ENCODE data around the gene APRT. TPM values are rescaled to one million over a fixed set of nuclear protein-coding genes. Genes with fewer than 3 reads are reported as not detected.

The APRT gene
- total and polyA plus RNA-seq, 4 experiments from 2014 or later: 171 to 624 (median 372) TPM

DNA sequence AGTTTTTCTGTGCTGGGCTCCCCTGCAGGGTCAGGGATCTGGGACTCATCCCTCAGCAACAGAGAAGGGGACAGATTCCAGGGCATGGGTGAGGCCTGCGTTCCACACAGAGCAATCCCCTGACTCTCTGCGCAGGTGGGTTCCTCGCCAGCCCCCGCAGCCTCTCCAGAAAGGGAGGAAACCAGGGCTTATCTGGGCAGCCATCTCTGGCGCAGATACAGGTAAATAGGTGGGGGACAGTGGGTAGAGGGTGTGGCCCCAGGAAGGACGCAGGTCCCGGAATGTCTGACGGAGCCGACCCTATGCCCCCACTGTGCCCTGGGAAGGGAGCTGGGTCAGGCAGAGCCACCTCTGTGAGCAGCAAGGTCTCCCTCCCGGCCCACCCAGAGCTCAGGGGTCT, 49.9 kb downstream of the APRT start:
- H3K4me1 Mint-ChIP-seq: peaks cover 22 to 68% (median 34%) of the 10 kb centered on the region in 4 donors
- POLR2A ChIA-PET (ENCODE audit: partially characterized antibody): interaction anchor here (1.1 to 2.7 kb wide), 2 partner anchors 20 to 95 kb away, joined by 3 to 18 read pairs; partner anchors contain the start of genes GALNS and TRAPPC2L
- intact Hi-C loops (cut with micrococcal nuclease): no loop called here
- DNase-seq: peak in 1 of 5 donors; percentile 33
- H3K36me3 ChIP-seq (ENCODE audit: insufficient read depth, low read length): no peaks in the 10 kb centered on the region
- H3K27ac Mint-ChIP-seq: no peak overlapping the region
- no peaks in the 10 kb centered on the region for H3K27me3 ChIP-seq (ENCODE audit: insufficient read depth, low read length)
- H3K9me3 Mint-ChIP-seq: no peaks in the 10 kb centered on the region
- H3K27me3 Mint-ChIP-seq: no peaks in the 10 kb centered on the region
- peaks cover 79% of the 10 kb centered on the region for H3K4me1 ChIP-seq (ENCODE audit: insufficient read depth, low read length)
- H3K4me3 ChIP-seq (ENCODE audit: low read length in 2 of 2): no peak overlapping the region
- H3K4me3 Mint-ChIP-seq: no peak overlapping the region
- H3K36me3 Mint-ChIP-seq: peaks cover 0 to 23% of the 10 kb centered on the region in 2 donors
- CTCF ChIA-PET (ENCODE audit: partially characterized antibody): interaction anchor here (1.6 to 3.3 kb wide), 2 partner anchors 17 to 19 kb away, joined by 5 to 10 read pairs; no protein-coding TSS in a partner anchor
- peak overlapping the region; percentile 3 for H3K27ac ChIP-seq (ENCODE audit: low read depth, low read length)
- H3K9me3 ChIP-seq (ENCODE audit: control insufficient read depth in 1 of 2, low read length in 2 of 2): no peaks in the 10 kb centered on the region

DNA sequence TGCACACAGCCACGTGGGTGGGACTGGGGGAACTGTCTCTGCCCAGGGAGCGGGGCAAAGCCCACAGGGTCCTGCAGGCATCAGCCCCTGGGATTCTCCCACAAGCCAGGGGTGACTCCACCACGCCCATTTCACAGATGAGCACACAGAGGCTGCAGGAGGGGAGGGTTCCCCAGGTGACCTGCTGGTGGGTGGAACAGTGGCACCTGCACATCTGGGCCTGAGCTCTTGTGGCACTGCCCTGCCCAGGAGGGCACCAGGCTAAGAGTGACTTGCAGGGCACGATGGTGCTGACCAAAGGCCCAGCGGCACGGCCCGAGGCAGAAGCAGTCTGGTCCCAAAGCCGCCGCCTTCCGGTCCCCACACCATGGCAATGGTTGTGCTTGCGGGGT, 50.6 kb downstream of the APRT start:
- Mint-ChIP-seq H3K27me3 (no peaks in the 10 kb centered on the region), H3K36me3 (peaks cover 0 to 22% of the 10 kb centered on the region in 2 donors), H3K9me3 (no peaks in the 10 kb centered on the region), H3K27ac (peak overlapping the region in 2 of 7 donors; percentile 41 to 78), H3K4me1 (peaks cover 21 to 63% (median 31%) of the 10 kb centered on the region in 4 donors), H3K4me3 (no peak overlapping the region)
- no peaks in the 10 kb centered on the region for H3K27me3 ChIP-seq (ENCODE audit: insufficient read depth, low read length)
- H3K36me3 ChIP-seq (ENCODE audit: insufficient read depth, low read length): no peaks in the 10 kb centered on the region
- H3K4me3 ChIP-seq (ENCODE audit: low read length in 2 of 2): no peak overlapping the region
- DNase-seq: no peak
- POLR2A ChIA-PET (ENCODE audit: partially characterized antibody): interaction anchor here (0.7 to 4.8 kb wide), 4 partner anchors 8 to 20 kb away, joined by 3 to 52 read pairs (median 12); no protein-coding TSS in a partner anchor
- no peaks in the 10 kb centered on the region for H3K9me3 ChIP-seq (ENCODE audit: control insufficient read depth in 1 of 2, low read length in 2 of 2)
- intact Hi-C loops (cut with micrococcal nuclease): no loop called here
- H3K4me1 ChIP-seq (ENCODE audit: insufficient read depth, low read length): peaks cover 72% of the 10 kb centered on the region
- no peak overlapping the region for H3K27ac ChIP-seq (ENCODE audit: low read depth, low read length)
- CTCF ChIA-PET (ENCODE audit: partially characterized antibody): interaction anchor here (3.2 to 5.4 kb wide), 2 partner anchors 16 to 24 kb away, joined by 24 to 40 read pairs; no protein-coding TSS in a partner anchor

DNA sequence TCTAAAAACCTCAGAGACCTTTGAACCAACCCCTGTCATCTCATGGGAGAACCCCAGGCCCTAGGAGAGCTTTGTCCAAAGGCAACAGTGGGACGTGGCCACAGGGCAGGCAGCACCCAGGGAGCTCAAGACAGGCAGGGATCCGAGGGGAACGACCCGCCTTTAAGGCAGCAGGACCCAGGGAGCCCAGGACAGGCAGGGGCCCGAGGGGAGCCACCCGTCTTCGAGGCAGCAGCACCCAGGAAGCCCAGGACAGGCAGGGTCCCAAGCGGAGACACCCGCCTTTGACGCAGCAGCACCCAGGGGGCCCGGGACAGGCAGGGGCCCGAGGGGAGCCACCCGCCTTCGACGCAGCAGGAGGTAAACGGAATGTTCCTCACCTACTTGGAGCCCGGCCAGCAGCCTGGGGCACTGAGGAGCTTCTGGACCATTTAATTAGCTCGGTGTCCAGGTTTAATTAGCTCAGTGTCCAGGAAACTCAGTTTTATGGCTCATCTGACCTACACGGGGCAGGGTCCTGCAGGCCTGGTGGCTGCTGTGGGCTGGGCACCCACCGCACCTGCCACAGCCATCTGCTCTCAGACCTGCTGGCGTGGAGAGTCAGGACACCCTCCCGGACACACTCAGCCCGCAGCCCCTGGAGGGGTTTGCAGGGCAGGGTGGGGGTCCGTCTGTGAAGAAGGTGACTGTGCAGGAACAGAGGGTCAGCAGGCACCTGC, 51.1 kb downstream of the APRT start:
- no peaks in the 10 kb centered on the region for H3K9me3 Mint-ChIP-seq
- intact Hi-C loops (cut with micrococcal nuclease): no loop called here
- POLR2A ChIA-PET (ENCODE audit: partially characterized antibody): interaction anchor here (0.7 to 4.8 kb wide), 5 partner anchors 9 to 20 kb away, joined by 3 to 52 read pairs (median 7); no protein-coding TSS in a partner anchor
- H3K27me3 ChIP-seq (ENCODE audit: insufficient read depth, low read length): no peaks in the 10 kb centered on the region
- peaks cover 19 to 58% (median 29%) of the 10 kb centered on the region in 4 donors for H3K4me1 Mint-ChIP-seq
- H3K27ac Mint-ChIP-seq: peak overlapping the region in 5 of 7 donors; percentile 50 to 86 (median 72)
- no peaks in the 10 kb centered on the region for H3K27me3 Mint-ChIP-seq
- no peak overlapping the region for H3K4me3 ChIP-seq (ENCODE audit: low read length in 2 of 2)
- DNase-seq: peak in 1 of 5 donors; percentile 19
- H3K4me1 ChIP-seq (ENCODE audit: insufficient read depth, low read length): peaks cover 71% of the 10 kb centered on the region
- CTCF ChIA-PET (ENCODE audit: partially characterized antibody): interaction anchor here (1.6 to 5.4 kb wide), 4 partner anchors 15 to 97 kb away, joined by 5 to 40 read pairs (median 18); no protein-coding TSS in a partner anchor
- H3K36me3 Mint-ChIP-seq: peaks cover 0 to 19% of the 10 kb centered on the region in 2 donors
- no peaks in the 10 kb centered on the region for H3K9me3 ChIP-seq (ENCODE audit: control insufficient read depth in 1 of 2, low read length in 2 of 2)
- H3K36me3 ChIP-seq (ENCODE audit: insufficient read depth, low read length): no peaks in the 10 kb centered on the region
- H3K27ac ChIP-seq (ENCODE audit: low read depth, low read length): no peak overlapping the region
- peak overlapping the region in 2 of 8 donors; percentile 6 to 7 for H3K4me3 Mint-ChIP-seq

GRCh38 chr16:88759976-88760350, 51.8 kb downstream of the APRT start:
- no peaks in the 10 kb centered on the region for H3K27me3 Mint-ChIP-seq
- Histone ChIP-seq H3K36me3 (ENCODE audit: insufficient read depth, low read length) (no peaks in the 10 kb centered on the region), H3K4me1 (ENCODE audit: insufficient read depth, low read length) (peaks cover 73% of the 10 kb centered on the region), H3K9me3 (ENCODE audit: control insufficient read depth in 1 of 2, low read length in 2 of 2) (no peaks in the 10 kb centered on the region), H3K27me3 (ENCODE audit: insufficient read depth, low read length) (no peaks in the 10 kb centered on the region), H3K4me3 (ENCODE audit: low read length in 2 of 2) (no peak overlapping the region), H3K27ac (ENCODE audit: low read depth, low read length) (peak overlapping the region; percentile 32)
- ChIA-PET POLR2A (ENCODE audit: partially characterized antibody) (interaction anchor here (1.6 to 4.8 kb wide), 4 partner anchors 11 to 21 kb away, joined by 5 to 52 read pairs (median 13); no protein-coding TSS in a partner anchor), CTCF (ENCODE audit: partially characterized antibody) (interaction anchor here (1.6 to 5.4 kb wide), 5 partner anchors 14 to 98 kb away, joined by 5 to 40 read pairs (median 13); partner anchors contain the start of gene PIEZO1)
- peaks cover 22 to 59% (median 32%) of the 10 kb centered on the region in 4 donors for H3K4me1 Mint-ChIP-seq
- peak overlapping the region in 3 of 8 donors; percentile 6 to 21 (median 7) for H3K4me3 Mint-ChIP-seq
- DNase-seq: peak in 1 of 5 donors; percentile 22
- peak overlapping the region in 5 of 7 donors; percentile 50 to 90 (median 72) for H3K27ac Mint-ChIP-seq
- intact Hi-C loops (cut with micrococcal nuclease): loop anchor here (1.0 to 2.0 kb wide), 2 partner anchors 15 to 23 kb away; no protein-coding TSS in a partner anchor
- H3K9me3 Mint-ChIP-seq: no peaks in the 10 kb centered on the region
- peaks cover 0 to 20% of the 10 kb centered on the region in 2 donors for H3K36me3 Mint-ChIP-seq

Other genes with a start within 250 kb of the APRT start
- 10 to 100 TPM; 84.5 to 91.5 TPM for gene ZC3H18, start 241.5 kb downstream of the APRT start, total RNA-seq
- gene ZC3H18, start 241.5 kb downstream of the APRT start, polyA plus RNA-seq: 10 to 100 TPM in 1 of 2 donors, 1 to 10 TPM in 1; 3.0 to 23.5 TPM
- under 1 TPM in 1 of 2 experiments, not detected in 1; 0.44 TPM for gene IL17C, start 173.4 kb downstream of the APRT start, total RNA-seq
- gene IL17C, start 173.4 kb downstream of the APRT start, polyA plus RNA-seq: not detected
- gene CYBA, start 160.9 kb downstream of the APRT start, total RNA-seq: 100 to 1,000 TPM; 383 to 386 TPM
- gene CYBA, start 160.9 kb downstream of the APRT start, polyA plus RNA-seq: 1,000 to 10,000 TPM in 1 of 2 donors, 100 to 1,000 TPM in 1; 689 to 1,286 TPM
- 10 to 100 TPM; 49.2 to 57.0 TPM for gene MVD, start 148.8 kb downstream of the APRT start, total RNA-seq
- 10 to 100 TPM; 15.6 to 22.7 TPM for gene MVD, start 148.8 kb downstream of the APRT start, polyA plus RNA-seq
- gene SNAI3, start 125.4 kb downstream of the APRT start, total RNA-seq: 10 to 100 TPM; 14.0 to 15.7 TPM
- gene SNAI3, start 125.4 kb downstream of the APRT start, polyA plus RNA-seq: 10 to 100 TPM; 11.6 to 22.9 TPM
- gene RNF166, start 105.5 kb downstream of the APRT start, total RNA-seq: 100 to 1,000 TPM; 129 to 137 TPM
- 10 to 100 TPM; 90.5 to 92.9 TPM for gene RNF166, start 105.5 kb downstream of the APRT start, polyA plus RNA-seq
- 10 to 100 TPM; 20.4 to 21.1 TPM for gene CTU2, start 105.4 kb downstream of the APRT start, total RNA-seq
- gene CTU2, start 105.4 kb downstream of the APRT start, polyA plus RNA-seq: 10 to 100 TPM; 11.5 to 13.6 TPM
- gene PIEZO1, start 26.7 kb downstream of the APRT start, total RNA-seq: 100 to 1,000 TPM; 274 to 302 TPM
- gene PIEZO1, start 26.7 kb downstream of the APRT start, polyA plus RNA-seq: 10 to 100 TPM; 12.0 to 67.5 TPM
- under 1 TPM; 0.17 TPM for gene CDT1, start 8.1 kb downstream of the APRT start, total RNA-seq
- gene CDT1, start 8.1 kb downstream of the APRT start, polyA plus RNA-seq: under 1 TPM; 0.19 to 0.26 TPM
- 10 to 100 TPM; 58.8 to 65.7 TPM for gene GALNS, start 45.0 kb upstream of the APRT start, total RNA-seq
- gene GALNS, start 45.0 kb upstream of the APRT start, polyA plus RNA-seq: 1 to 10 TPM; 5.6 to 8.7 TPM
- gene TRAPPC2L, start 45.2 kb upstream of the APRT start, total RNA-seq: 10 to 100 TPM; 66.6 to 67.1 TPM
- 100 to 1,000 TPM; 104 to 105 TPM for gene TRAPPC2L, start 45.2 kb upstream of the APRT start, polyA plus RNA-seq
- gene PABPN1L, start 54.7 kb upstream of the APRT start, total RNA-seq: not detected
- not detected for gene PABPN1L, start 54.7 kb upstream of the APRT start, polyA plus RNA-seq
- gene CBFA2T3, start 165.3 kb upstream of the APRT start, total RNA-seq: under 1 TPM in 1 of 2 experiments, not detected in 1; 0.11 TPM
- under 1 TPM in 1 of 2 donors, not detected in 1; 0.14 TPM for gene CBFA2T3, start 165.3 kb upstream of the APRT start, polyA plus RNA-seq